Stomach (tissue), 9 donors: ENCODE measurements around the gene SPTLC1. TPM values are rescaled to one million over a fixed set of nuclear protein-coding genes. Genes with fewer than 3 reads are reported as not detected.

Experiments
- DNase-seq, 2 donors: peaks; one replicate each; pipeline versions ENCODE4 v3.0.0 to v3.0.0-alpha.2; 2013 to 2019
- H3K27ac ChIP-seq, 5 donors: fragments of 200-600 bp in 4 of 5; sonication (generic) in 4 of 5; one replicate each; pipeline ENCODE4 v1.5.1; 2013 to 2019; ENCODE audit warnings: mild to moderate bottlenecking in 1 of 5, moderate library complexity in 1 of 5
- H3K27me3 ChIP-seq, 3 donors: fragments of 200-600 bp; sonication (generic); one replicate each; pipeline ENCODE4 v1.5.1; 2017 to 2019; ENCODE audit warnings: mixed run types in 1 of 3
- H3K36me3 ChIP-seq, 4 donors: fragments of 200-600 bp; sonication (generic); 1 replicate in 3 of 4; 2 replicates in 1 of 4; pipeline ENCODE4 v1.5.1; 2016 to 2019
- H3K4me1 ChIP-seq, 4 donors: fragments of 200-600 bp; sonication (generic); one replicate each; pipeline ENCODE4 v1.5.1; 2016 to 2019
- H3K4me3 ChIP-seq, 4 donors: fragments of 200-600 bp; sonication (generic) in 3 of 4; one replicate each; pipeline ENCODE4 v1.5.1; 2016 to 2019; ENCODE audit warnings: mild to moderate bottlenecking in 1 of 4
- H3K9me3 ChIP-seq, 4 donors: fragments of 200-600 bp; sonication (generic); one replicate each; pipeline ENCODE4 v1.5.1; 2016 to 2019
- CTCF ChIP-seq, 7 experiments: fragments of 450-650 bp in 4 of 7; fragments of 200-600 bp in 3 of 7; sonication (generic) in 3 of 7; IDR thresholded peaks; one replicate each; pipeline ENCODE4 v1.5.1; 2016 to 2019; ENCODE audit warnings: antibody characterized with exemption in 7 of 7, control low read depth in 2 of 7, mild to moderate bottlenecking in 1 of 7
- EP300 ChIP-seq: sonication (generic); formaldehyde crosslinking; IDR thresholded peaks from one replicate; pipeline ENCODE4 v1.6.1; 2017; ENCODE audit warnings: antibody characterized with exemption
- POLR2A ChIP-seq, 4 donors: fragments of 450-650 bp; IDR thresholded peaks; one replicate each; pipeline ENCODE4 v1.6.1; 2016; ENCODE audit warnings: antibody characterized with exemption in 4 of 4, control low read depth in 2 of 4, mild to moderate bottlenecking in 1 of 4, moderate library complexity in 1 of 4
- POLR2AphosphoS5 ChIP-seq, 3 donors: sonication (generic); formaldehyde crosslinking; IDR thresholded peaks; one replicate each; pipeline ENCODE4 v1.6.1; 2016; ENCODE audit warnings: antibody characterized with exemption in 3 of 3
- WGBS, 5 donors: extraction: QIAGEN DNeasy Blood & Tissue Kit in 3 of 5; methylation state at CpG; one replicate each; pipeline versions ENCODE4 v1.1.5 to v1.1.7; 2013 to 2018; 5-methylcytosine and 5-hydroxymethylcytosine counted together
- intact Hi-C: fragments of 100-400 bp; cut with DNase I; formaldehyde crosslinking; loops from one replicate; pipeline ENCODE4 v1.15.1; 2023; ENCODE audit warnings: low total_unique reads
- polyA plus RNA-seq, 3 donors: library from polyadenylated mRNA; stranded (reverse); fragments of 200-250 nt; gene quantifications; one replicate each; pipeline ENCODE4 v1.2.3, GENCODE V29; 2013
- total RNA-seq, 5 donors: library from RNA; depleted of rRNA; stranded (reverse); fragments of >200 nt; gene quantifications; one replicate each; pipeline versions ENCODE4 v1.1.0 to v1.2.3, GENCODE V29; 2014 to 2016
- donor health status: healthy with polysubstance abuse.
- donor health status: Bipolar disorder and iron deficiency.
- donor health status: healthy.

The SPTLC1 gene
- total and polyA plus RNA-seq, 8 donors = 14.4 to 157 (median 49.2) TPM

GRCh38 chr9:92059661-92060060 lies 55.6 kb downstream of the SPTLC1 start:
- H3K4me1 ChIP-seq = no peaks in the 10 kb centered on the region
- intact Hi-C loops = no loop called here
- 92 to 96% (median 95%) methylated on average over 3 of the region's 3 CpGs for WGBS, 5 donors
- peaks cover 0 to 31% (median 22%) of the 10 kb centered on the region in 4 donors for H3K9me3 ChIP-seq
- no peaks in the 10 kb centered on the region for H3K27me3 ChIP-seq
- H3K36me3 ChIP-seq = peaks cover 20 to 81% (median 73%) of the 10 kb centered on the region in 4 donors
- no peak overlapping the region for H3K4me3 ChIP-seq
- H3K27ac ChIP-seq = no peak overlapping the region
- DNase-seq = no peak
- TF ChIP-seq CTCF (IDR thresholded peaks at IDR 0.05) (no peak), POLR2A (IDR thresholded peaks at IDR 0.05) (no peak), POLR2AphosphoS5 (IDR thresholded peaks at IDR 0.05) (no peak), EP300 (no peak)

- Histone ChIP-seq H3K4me1 (no peaks in the 10 kb centered on the region), H3K27me3 (no peaks in the 10 kb centered on the region), H3K27ac (no peak overlapping the region), H3K36me3 (peaks cover 25 to 81% (median 73%) of the 10 kb centered on the region in 4 donors), H3K4me3 (no peak overlapping the region), H3K9me3 (peaks cover 0 to 29% (median 22%) of the 10 kb centered on the region in 4 donors)
- TF ChIP-seq POLR2AphosphoS5 (IDR thresholded peaks at IDR 0.05) (no peak), CTCF (IDR thresholded peaks at IDR 0.05) (no peak), POLR2A (IDR thresholded peaks at IDR 0.05) (no peak), EP300 (no peak)
- no peak for DNase-seq
- WGBS, 5 donors = 90 to 93% (median 92%) methylated on average over 5 of the region's 5 CpGs
- intact Hi-C loops = no loop called here
These were observed 56.3 kb downstream of the SPTLC1 start for GRCh38 chr9:92058723-92059444.

GRCh38 chr9:92058026-92058425 lies 57.2 kb downstream of the SPTLC1 start:
- Histone ChIP-seq H3K9me3 (peaks cover 0 to 21% (median 19%) of the 10 kb centered on the region in 4 donors), H3K36me3 (peaks cover 26 to 81% (median 73%) of the 10 kb centered on the region in 4 donors), H3K27me3 (no peaks in the 10 kb centered on the region), H3K4me1 (no peaks in the 10 kb centered on the region), H3K27ac (no peak overlapping the region), H3K4me3 (no peak overlapping the region)
- intact Hi-C loops = no loop called here
- DNase-seq = no peak
- TF ChIP-seq CTCF (IDR thresholded peaks at IDR 0.05) (no peak), EP300 (no peak)

GRCh38 chr9:92057226-92057625 lies 58.0 kb downstream of the SPTLC1 start:
- TF ChIP-seq POLR2A (IDR thresholded peaks at IDR 0.05) = no peak
- intact Hi-C loops = no loop called here
- H3K36me3 ChIP-seq = peaks cover 22 to 79% (median 72%) of the 10 kb centered on the region in 4 donors
- 93 to 100% (median 94%) methylated on average over 1 of the region's 1 CpG for WGBS, 5 donors
- H3K27ac ChIP-seq = no peak overlapping the region
- no peaks in the 10 kb centered on the region for H3K27me3 ChIP-seq
- no peak overlapping the region for H3K4me3 ChIP-seq
- no peaks in the 10 kb centered on the region for H3K4me1 ChIP-seq
- no peak for DNase-seq
- H3K9me3 ChIP-seq = peaks cover 0 to 15% (median 13%) of the 10 kb centered on the region in 4 donors

- H3K4me1 ChIP-seq = no peaks in the 10 kb centered on the region
- 72 to 90% (median 80%) methylated on average over 2 of the region's 2 CpGs for WGBS, 5 donors
- no peaks in the 10 kb centered on the region for H3K27me3 ChIP-seq
- intact Hi-C loops = no loop called here
- TF ChIP-seq EP300 (no peak), POLR2AphosphoS5 (IDR thresholded peaks at IDR 0.05) (no peak), POLR2A (IDR thresholded peaks at IDR 0.05) (no peak), CTCF (IDR thresholded peaks at IDR 0.05) (no peak)
- no peak overlapping the region for H3K27ac ChIP-seq
- no peak overlapping the region for H3K4me3 ChIP-seq
- H3K36me3 ChIP-seq = peaks cover 18 to 73% (median 68%) of the 10 kb centered on the region in 4 donors
- no peak for DNase-seq
- peaks cover 0 to 2% (median under 1%) of the 10 kb centered on the region in 4 donors for H3K9me3 ChIP-seq
These were observed 59.6 kb downstream of the SPTLC1 start for GRCh38 chr9:92055624-92056023.
